A549 (cell line): Measurements from ENCODE around the gene MAGIX.

Source experiments
- POLR2A ChIP-seq: IDR thresholded peaks from 2 replicates; pipeline ENCODE4 v1.6.1; 2012; ENCODE audit warnings: mild to moderate bottlenecking, low read length
- REST ChIP-seq: fragments of 200-600 bp; sonication (generic); IDR thresholded peaks from 2 replicates; pipeline ENCODE4 v1.6.1; 2016; ENCODE audit warnings: antibody characterized with exemption, mild to moderate bottlenecking, moderate library complexity

- no peak for TF ChIP-seq REST
- no peak for TF ChIP-seq POLR2A
These were observed 926 bp upstream of the MAGIX start for GRCh38 chrX:49161632-49162031.
